K562 (cell line): ENCODE data around the gene NCOA6. TPM values are rescaled to one million over a fixed set of nuclear protein-coding genes. Genes with fewer than 3 reads are reported as not detected.

ENCODE experiments used
- ATAC-seq: fragments of 200-7000 bp; cut with Tn5 transposase; 3 replicates; pipeline ENCODE4 v1.9.1; 2020; ENCODE audit warnings: moderate library complexity
- BruUV-seq: library from RNA; stranded (reverse); fragments of 400-500 nt; replicated peaks from 2 replicates; lab custom pipeline; 2021; lab: Mats Ljungman, UMichigan
- CTCF ChIA-PET: fragments of 300-600 bp; formaldehyde crosslinking; extraction: SDS; loops from one replicate; lab custom pipeline; 2021; ENCODE audit warnings: low intra/inter-chr PET ratio; lab: Yijun Ruan, JAX
- POLR2A ChIA-PET: fragments of 300-600, 350-650 bp; sonication (Branson Sonifier 250); formaldehyde crosslinking; extraction: SDS; loops from one replicate; lab custom pipeline; 2021; ENCODE audit warnings: antibody characterized with exemption, inconsistent platforms; lab: Yijun Ruan, JAX
- DNase-seq, 4 experiments: peaks; one replicate each; pipeline versions ENCODE4 v3.0.0 to v3.0.0-alpha.2; 2011 to 2018; ENCODE audit warnings: low spot score in 3 of 4, mixed read lengths in 3 of 4; ENCODE audit errors: extremely low read depth in 1 of 4
- FAIRE-seq: peaks from 2 replicates; lab custom pipeline; 2011; peaks lifted over from hg19 to GRCh38; lab: Jason Lieb, UNC
- H2AFZ ChIP-seq: 2 replicates; pipeline ENCODE4 v1.6.0; 2011; ENCODE audit warnings: low read depth, low read length, control low read depth, inconsistent platforms
- H3K27ac ChIP-seq: fragments of 200-600 bp; 3 replicates; pipeline ENCODE4 v1.8.0; 2011; ENCODE audit warnings: low read depth, mild to moderate bottlenecking, control low read depth, inconsistent platforms, low read length, moderate library complexity, mixed read lengths; ENCODE audit errors: extremely low read depth
- H3K27me3 ChIP-seq, 2 experiments: fragments of 300-600 bp in 1 of 2; 2 replicates in 1 of 2; 3 replicates in 1 of 2; pipeline versions ENCODE4 v1.6.0 to v1.8.0; 2011; ENCODE audit warnings: inconsistent platforms in 2 of 2, low read length in 2 of 2, mild to moderate bottlenecking in 1 of 2, mixed read lengths in 1 of 2, moderate library complexity in 1 of 2; ENCODE audit not compliant: control insufficient read depth in 2 of 2, insufficient read depth in 2 of 2
- H3K36me3 ChIP-seq: fragments of 300-600 bp; 3 replicates; pipeline ENCODE4 v1.8.0; 2011; ENCODE audit warnings: mild to moderate bottlenecking, low read length, inconsistent platforms; ENCODE audit not compliant: control insufficient read depth, insufficient read depth
- H3K4me1 ChIP-seq, 2 experiments: fragments of 200-600 bp in 1 of 2; replicated peaks in 1 of 2; 2 replicates in 1 of 2; 3 replicates in 1 of 2; pipeline versions ENCODE4 v1.5.1 to v1.8.0; 2011; ENCODE audit warnings: inconsistent platforms in 2 of 2, low read length in 2 of 2, mild to moderate bottlenecking in 1 of 2, mixed read lengths in 1 of 2, moderate library complexity in 1 of 2; ENCODE audit not compliant: control insufficient read depth in 2 of 2, insufficient read depth in 2 of 2
- H3K4me2 ChIP-seq: 2 replicates; pipeline ENCODE4 v1.6.1; 2011; ENCODE audit warnings: low read length, control low read depth, inconsistent platforms, mixed read lengths; ENCODE audit not compliant: insufficient read depth
- H3K4me3 ChIP-seq: fragments of 200-600 bp; sonication (generic), shearing (Covaris generic); 2 replicates; pipeline ENCODE4 v1.5.1; 2016; ENCODE audit warnings: control low read depth, inconsistent platforms
- H3K79me2 ChIP-seq: fragments of 200-600 bp; 3 replicates; pipeline ENCODE4 v1.8.0; 2011; ENCODE audit warnings: low read length, inconsistent platforms; ENCODE audit not compliant: control insufficient read depth, insufficient read depth
- H3K9ac ChIP-seq, 2 experiments: 2 replicates each; pipeline versions ENCODE4 v1.6.0 to v1.6.1; 2011; ENCODE audit warnings: low read depth in 2 of 2, low read length in 2 of 2, control low read depth in 1 of 2, inconsistent platforms in 1 of 2, mild to moderate bottlenecking in 1 of 2, mixed read lengths in 1 of 2; ENCODE audit not compliant: insufficient read depth in 1 of 2
- H3K9me1 ChIP-seq: one replicate; pipeline ENCODE4 v1.6.0; 2011; ENCODE audit warnings: inconsistent platforms, mild to moderate bottlenecking, low read length, moderate library complexity; ENCODE audit not compliant: control insufficient read depth, insufficient read depth
- H3K9me3 ChIP-seq: replicated peaks from 2 replicates; pipeline ENCODE4 v1.5.1; 2011; ENCODE audit warnings: low read depth, low read length, inconsistent platforms; ENCODE audit not compliant: control insufficient read depth, insufficient read depth
- H4K20me1 ChIP-seq: replicated peaks from 2 replicates; pipeline ENCODE4 v1.6.1; 2011; ENCODE audit warnings: low read length, inconsistent platforms, mixed read lengths; ENCODE audit not compliant: control insufficient read depth, insufficient read depth
- BDP1 ChIP-seq: IDR thresholded peaks from 3 replicates; pipeline ENCODE4 v1.6.1; 2011; ENCODE audit not compliant: insufficient read length, insufficient read depth
- HMG20A ChIP-seq: fragments of 450-650 bp; formaldehyde crosslinking; conservative IDR thresholded peaks from 2 replicates; pipeline ENCODE4 v1.4.0; 2020; ENCODE audit warnings: mild to moderate bottlenecking, mixed read lengths
- PHB2 ChIP-seq: fragments of 450-650 bp; IDR thresholded peaks from 2 replicates; pipeline ENCODE4 v1.6.1; 2017; ENCODE audit warnings: low read depth
- RBBP5 ChIP-seq: fragments of 200-600 bp; sonication (generic); IDR thresholded peaks from 2 replicates; pipeline ENCODE4 v1.6.1; 2012; ENCODE audit warnings: borderline replicate concordance, mild to moderate bottlenecking, low read length, control low read depth, inconsistent platforms; ENCODE audit not compliant: insufficient read depth, poor library complexity, severe bottlenecking
- RHOXF2B ChIP-seq: fragments of 250-450 bp; sonication (Bioruptor Pico); conservative IDR thresholded peaks from 2 replicates; pipeline ENCODE4 v1.5.1; 2021
- SMC3 ChIP-seq: conservative IDR thresholded peaks from 2 replicates; pipeline ENCODE4 v1.6.1; 2011; ENCODE audit warnings: low read depth, low read length, improper control_type of control experiment; ENCODE audit not compliant: insufficient read depth
- U2AF1 ChIP-seq: fragments of 200-400 bp; formaldehyde crosslinking; optimal IDR thresholded peaks from 2 replicates; pipeline ENCODE3; 2017; ENCODE audit warnings: mild to moderate bottlenecking, low read depth, low read length, moderate library complexity
- XRCC5 ChIP-seq: fragments of 200-400 bp; formaldehyde crosslinking; IDR thresholded peaks from 2 replicates; pipeline ENCODE4 v1.6.1; 2017; ENCODE audit warnings: low read depth, mild to moderate bottlenecking, low read length
- ZEB2 ChIP-seq: fragments of 450-650 bp; IDR thresholded peaks from 2 replicates; pipeline ENCODE4 v1.6.1; 2016
- ZNF780A ChIP-seq: fragments of 250-450 bp; sonication (Bioruptor Pico); IDR thresholded peaks from 2 replicates; pipeline ENCODE4 v1.5.0; 2021; ENCODE audit warnings: mild to moderate bottlenecking
- WGBS: fragments of 100-300 bp; shearing (Covaris generic); methylation state at CpG from one replicate; pipeline ENCODE4 v1.1.6; 2016; ENCODE audit warnings: low coverage, mixed read lengths; ENCODE audit not compliant: insufficient coverage; ENCODE audit errors: missing lambda C conversion rate; 5-methylcytosine and 5-hydroxymethylcytosine counted together
- in situ Hi-C: fragments of 300-500 bp; cut with MboI; formaldehyde crosslinking; loops from 4 replicates; pipeline ENCODE4 v1.15.0; 2018; ENCODE audit warnings: inconsistent platforms, mixed read lengths
- intact Hi-C: fragments of 100-400 bp; cut with micrococcal nuclease; formaldehyde crosslinking; loops from 2 replicates; pipeline ENCODE4 v1.14.2; 2022
- polyA plus RNA-seq, 8 experiments: library from polyadenylated mRNA; depleted of rRNA in 4 of 8; stranded (reverse) in 5 of 8; unstranded in 3 of 8; fragments of >200 nt; fragmentation: Nextera tagmentation in 2 of 8; fragmentation: Illumina TruSeq in 1 of 8; extraction: Ambion mirVana in 2 of 8; extraction: Trizol in 1 of 8; gene quantifications; 2 replicates each; pipeline versions ENCODE4 v1.2.1 to v1.2.3, GENCODE V29; 2011 to 2014; ENCODE audit warnings: inconsistent platforms in 1 of 8, missing spikeins in 1 of 8
- total RNA-seq, 7 experiments: library from RNA; depleted of rRNA in 6 of 7; stranded (reverse); fragments of >200 nt in 6 of 7; fragmentation: Illumina TruSeq in 2 of 7; extraction: Trizol in 2 of 7; gene quantifications; 2 replicates each; pipeline versions ENCODE4 v1.2.1 to v1.2.3, GENCODE V29; 2011 to 2021; ENCODE audit warnings: low replicate concordance in 1 of 7
- TF ChIP-seq, protein P1 (sequence below): fragments of 250-450 bp; sonication (Bioruptor Pico); IDR thresholded peaks from 2 replicates; pipeline ENCODE4 v1.4.0; 2020
- TF ChIP-seq, protein P2 (sequence below): sonication (generic); formaldehyde crosslinking; IDR thresholded peaks from 2 replicates; pipeline ENCODE4 v1.8.0; 2022; ENCODE audit warnings: mild to moderate bottlenecking, low read depth, missing genetic modification reagents
- TF ChIP-seq, protein P3 (sequence below): fragments of 250-450 bp; sonication (Bioruptor Pico); IDR thresholded peaks from 2 replicates; pipeline ENCODE4 v1.8.0; 2022; ENCODE audit warnings: inconsistent platforms, mild to moderate bottlenecking, moderate library complexity, borderline replicate concordance

The NCOA6 gene
- total and polyA plus RNA-seq, 9 of the 15 experiments (the other 6 are each of a cell fraction or from before 2014, with no cell fraction given): 6.1 to 25.0 (median 9.5) TPM

DNA sequence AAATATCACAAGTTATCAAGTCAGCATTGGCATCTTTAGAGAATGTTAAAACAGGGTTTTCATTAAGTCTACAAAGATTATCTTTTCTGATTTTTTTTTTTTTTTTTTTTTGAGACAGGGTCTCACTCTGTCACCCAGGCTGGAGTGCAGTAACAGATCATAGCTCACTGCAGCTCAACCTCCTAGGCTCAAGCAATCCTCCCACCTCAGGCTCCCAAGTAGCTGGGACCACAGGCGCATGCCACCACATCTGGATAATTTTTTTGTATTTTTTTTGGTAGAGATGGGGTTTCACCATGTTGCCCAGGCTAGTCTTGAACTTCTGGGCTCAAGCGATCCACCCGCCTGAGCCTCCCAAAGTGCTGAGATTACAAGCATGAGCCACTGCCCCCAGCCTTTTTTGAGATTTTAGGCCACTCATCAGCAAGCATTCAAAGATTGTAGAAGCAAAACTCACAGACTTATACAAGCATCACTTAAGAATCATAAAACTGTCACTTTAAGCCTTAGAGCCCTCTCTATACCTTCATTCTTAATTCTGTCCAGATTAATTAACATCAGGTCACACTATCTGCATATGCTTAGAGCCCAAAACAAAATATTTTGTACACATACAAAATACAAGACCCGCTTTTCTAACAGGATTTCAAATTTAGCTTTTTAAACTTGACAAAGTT, 32.6 kb downstream of the NCOA6 start:
- Histone ChIP-seq H3K9me3 (no peaks in the 10 kb centered on the region), H4K20me1 (no peaks in the 10 kb centered on the region), H3K27me3 (no peaks in the 10 kb centered on the region), H3K9ac (no peak overlapping the region), H3K27ac (no peak overlapping the region), H3K4me3 (no peak overlapping the region), H3K4me2 (no peak overlapping the region), H2AFZ (no peak overlapping the region), H3K79me2 (peaks cover 34% of the 10 kb centered on the region), H3K4me1 (peaks cover 8 to 10% of the 10 kb centered on the region in 2 experiments; a peak in 3 of 5 replicates), H3K36me3 (peaks cover 17% of the 10 kb centered on the region; the same call in 1 of the 3 replicates), H3K9me1 (no peaks in the 10 kb centered on the region)
- WGBS: 85% methylated on average over 4 of the region's 4 CpGs
- no peak for TF ChIP-seq BDP1
- no peak for TF ChIP-seq SMC3
- no peak for TF ChIP-seq ZNF780A (CRISPR knock-in tag)
- no peak for TF ChIP-seq PHB2
- TF ChIP-seq RBBP5: no peak
- TF ChIP-seq, protein P1, sequence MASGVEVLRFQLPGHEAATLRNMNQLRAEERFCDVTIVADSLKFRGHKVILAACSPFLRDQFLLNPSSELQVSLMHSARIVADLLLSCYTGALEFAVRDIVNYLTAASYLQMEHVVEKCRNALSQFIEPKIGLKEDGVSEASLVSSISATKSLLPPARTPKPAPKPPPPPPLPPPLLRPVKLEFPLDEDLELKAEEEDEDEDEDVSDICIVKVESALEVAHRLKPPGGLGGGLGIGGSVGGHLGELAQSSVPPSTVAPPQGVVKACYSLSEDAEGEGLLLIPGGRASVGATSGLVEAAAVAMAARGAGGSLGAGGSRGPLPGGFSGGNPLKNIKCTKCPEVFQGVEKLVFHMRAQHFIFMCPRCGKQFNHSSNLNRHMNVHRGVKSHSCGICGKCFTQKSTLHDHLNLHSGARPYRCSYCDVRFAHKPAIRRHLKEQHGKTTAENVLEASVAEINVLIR (CRISPR knock-in tag): no peak
- TF ChIP-seq, protein P2, sequence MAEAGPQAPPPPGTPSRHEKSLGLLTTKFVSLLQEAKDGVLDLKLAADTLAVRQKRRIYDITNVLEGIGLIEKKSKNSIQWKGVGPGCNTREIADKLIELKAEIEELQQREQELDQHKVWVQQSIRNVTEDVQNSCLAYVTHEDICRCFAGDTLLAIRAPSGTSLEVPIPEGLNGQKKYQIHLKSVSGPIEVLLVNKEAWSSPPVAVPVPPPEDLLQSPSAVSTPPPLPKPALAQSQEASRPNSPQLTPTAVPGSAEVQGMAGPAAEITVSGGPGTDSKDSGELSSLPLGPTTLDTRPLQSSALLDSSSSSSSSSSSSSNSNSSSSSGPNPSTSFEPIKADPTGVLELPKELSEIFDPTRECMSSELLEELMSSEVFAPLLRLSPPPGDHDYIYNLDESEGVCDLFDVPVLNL (CRISPR knock-in tag): no peak
- TF ChIP-seq ZEB2: no peak
- no peak for TF ChIP-seq U2AF1
- TF ChIP-seq RHOXF2B (CRISPR knock-in tag): no peak
- TF ChIP-seq, protein P3, sequence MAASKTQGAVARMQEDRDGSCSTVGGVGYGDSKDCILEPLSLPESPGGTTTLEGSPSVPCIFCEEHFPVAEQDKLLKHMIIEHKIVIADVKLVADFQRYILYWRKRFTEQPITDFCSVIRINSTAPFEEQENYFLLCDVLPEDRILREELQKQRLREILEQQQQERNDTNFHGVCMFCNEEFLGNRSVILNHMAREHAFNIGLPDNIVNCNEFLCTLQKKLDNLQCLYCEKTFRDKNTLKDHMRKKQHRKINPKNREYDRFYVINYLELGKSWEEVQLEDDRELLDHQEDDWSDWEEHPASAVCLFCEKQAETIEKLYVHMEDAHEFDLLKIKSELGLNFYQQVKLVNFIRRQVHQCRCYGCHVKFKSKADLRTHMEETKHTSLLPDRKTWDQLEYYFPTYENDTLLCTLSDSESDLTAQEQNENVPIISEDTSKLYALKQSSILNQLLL (CRISPR knock-in tag): no peak
- TF ChIP-seq XRCC5: no peak
- TF ChIP-seq HMG20A (CRISPR knock-in tag): no peak
- ChIA-PET POLR2A (interaction anchor here (0.5 kb wide), 1 partner anchor 120 kb away, joined by 3 read pairs; no protein-coding TSS in a partner anchor), CTCF (no interaction called here)
- intact Hi-C loops (no loop called here), in situ Hi-C loops (no loop called here)
- no peak for FAIRE-seq
- BruUV-seq: no TSS peak
- ATAC-seq: no peak
- no peak for DNase-seq
